ENCODE measurements around the gene SAMD13.

Gene SAMD13

GRCh38 chr1:84347932-84348555, 46.5 kb downstream of the SAMD13 start:
- no peak for DNase-seq

GRCh38 chr1:84348759-84349158, 47.3 kb downstream of the SAMD13 start:
- DNase-seq: no peak

GRCh38 chr1:84350104-84350503, 48.6 kb downstream of the SAMD13 start:
- DNase-seq: no peak

GRCh38 chr1:84350550-84350949, 49.0 kb downstream of the SAMD13 start:
- no peak for DNase-seq

GRCh38 chr1:84352298-84353106, 51.0 kb downstream of the SAMD13 start:
- DNase-seq: no peak

- no peak for DNase-seq
Measured at GRCh38 chr1:84353695-84354094, 52.2 kb downstream of the SAMD13 start.

- DNase-seq: no peak
Measured at GRCh38 chr1:84355556-84355955, 54.0 kb downstream of the SAMD13 start.

- no peak for DNase-seq
Measured at GRCh38 chr1:84356881-84357280, 55.4 kb downstream of the SAMD13 start.

GRCh38 chr1:84358695-84359094, 57.2 kb downstream of the SAMD13 start:
- no peak for DNase-seq

- no peak for DNase-seq
Measured at GRCh38 chr1:84360316-84360715, 58.8 kb downstream of the SAMD13 start.

- no peak for DNase-seq
Measured at GRCh38 chr1:84361796-84362195, 60.3 kb downstream of the SAMD13 start.

- no peak for DNase-seq
Measured at GRCh38 chr1:84363019-84363418, 61.5 kb downstream of the SAMD13 start.

GRCh38 chr1:84363622-84364021, 62.1 kb downstream of the SAMD13 start:
- DNase-seq: no peak

- no peak for DNase-seq
Measured at GRCh38 chr1:84365225-84366221, 64.0 kb downstream of the SAMD13 start.

GRCh38 chr1:84366786-84367185, 65.3 kb downstream of the SAMD13 start:
- no peak for DNase-seq

- DNase-seq: no peak
Measured at GRCh38 chr1:84367219-84367618, 65.7 kb downstream of the SAMD13 start.

- DNase-seq: no peak
Measured at GRCh38 chr1:84368441-84368840, 66.9 kb downstream of the SAMD13 start.

GRCh38 chr1:84370266-84370665, 68.8 kb downstream of the SAMD13 start:
- no peak for DNase-seq

GRCh38 chr1:84370831-84371394, 69.4 kb downstream of the SAMD13 start:
- no peak for DNase-seq

- no peak for DNase-seq
Measured at GRCh38 chr1:84373436-84374141, 72.1 kb downstream of the SAMD13 start.

GRCh38 chr1:84374991-84375696, 73.6 kb downstream of the SAMD13 start:
- no peak for DNase-seq

Measured in GF-D8 (cell line).